CD4-positive, alpha-beta T cell treated with Interleukin-12 subunit alpha and Interleukin-12 subunit beta, for 1 hour (primary cell): Measurements from ENCODE around the gene POLR1B.
"Not testable (repeated sequence)": the region's sequence is repeated elsewhere in the genome, so short reads cannot be mapped to it uniquely, and the experiment has no call there.

ENCODE experiments used
- DNase-seq: peaks from one replicate; pipeline ENCODE4 v3.0.0-alpha.2; 2020

Gene POLR1B

GRCh38 chr2:112542984-112543661 lies 858 bp downstream of the POLR1B start:
- no peak for DNase-seq

- no peak for DNase-seq
These were observed 5.1 kb downstream of the POLR1B start for GRCh38 chr2:112547333-112547732.

- no peak for DNase-seq
These were observed 6.7 kb downstream of the POLR1B start for GRCh38 chr2:112548980-112549379.

GRCh38 chr2:112566104-112566503 lies 23.8 kb downstream of the POLR1B start:
- DNase-seq = no peak

- DNase-seq = not testable (repeated sequence)
These were observed 24.2 kb downstream of the POLR1B start for GRCh38 chr2:112566508-112566907.

GRCh38 chr2:112572005-112572404 lies 29.7 kb downstream of the POLR1B start:
- no peak for DNase-seq

- no peak for DNase-seq
These were observed 35.5 kb downstream of the POLR1B start for GRCh38 chr2:112577756-112578155.

- DNase-seq = no peak
These were observed 37.0 kb downstream of the POLR1B start for GRCh38 chr2:112579241-112579640.

GRCh38 chr2:112580084-112580483 lies 37.8 kb downstream of the POLR1B start:
- no peak for DNase-seq

- peak; percentile 79 for DNase-seq
These were observed 40.1 kb downstream of the POLR1B start for GRCh38 chr2:112582314-112582746.

- DNase-seq = peak; percentile 12
These were observed 41.4 kb downstream of the POLR1B start for GRCh38 chr2:112583497-112584133.

- peak; percentile 95 for DNase-seq
These were observed 42.0 kb downstream of the POLR1B start, which contains the start of gene CHCHD5 for GRCh38 chr2:112584134-112584890. Gene CHCHD5 (plus strand): TSS chr2:112584609. CDS start chr2:112584648, 39 bp downstream.

- no peak for DNase-seq
These were observed 42.6 kb downstream of the POLR1B start for GRCh38 chr2:112584891-112585250.

GRCh38 chr2:112585400-112585799 lies 43.1 kb downstream of the POLR1B start:
- no peak for DNase-seq

- no peak for DNase-seq
These were observed 43.7 kb downstream of the POLR1B start for GRCh38 chr2:112585873-112586464.

- DNase-seq = no peak
These were observed 46.4 kb downstream of the POLR1B start for GRCh38 chr2:112588611-112589045.

GRCh38 chr2:112591413-112591812 lies 49.1 kb downstream of the POLR1B start:
- DNase-seq = no peak

- DNase-seq = no peak
These were observed 51.5 kb downstream of the POLR1B start for GRCh38 chr2:112593736-112594135.

- no peak for DNase-seq
These were observed 55.5 kb downstream of the POLR1B start for GRCh38 chr2:112597537-112598322.

- DNase-seq = no peak
These were observed 58.4 kb downstream of the POLR1B start for GRCh38 chr2:112600634-112601033.

GRCh38 chr2:112601754-112602153 lies 59.5 kb downstream of the POLR1B start:
- no peak for DNase-seq

- no peak for DNase-seq
These were observed 60.7 kb downstream of the POLR1B start for GRCh38 chr2:112602917-112603316.

- no peak for DNase-seq
These were observed 61.5 kb downstream of the POLR1B start for GRCh38 chr2:112603731-112604130.
